Kasumi-1 (cell line): ENCODE data around the gene LGR5.
"Not testable (repeated sequence)": the region's sequence is repeated elsewhere in the genome, so short reads cannot be mapped to it uniquely, and the experiment has no call there.

Experiments
- DNase-seq, 2 experiments: peaks; one replicate each; lab custom pipeline; 2025; lab: John Stamatoyannopoulos, UW

LGR5 gene

GRCh38 chr12:71552728-71553501 lies 113.3 kb downstream of the LGR5 start:
- no peak for DNase-seq

GRCh38 chr12:71555191-71555590 lies 115.6 kb downstream of the LGR5 start:
- no peak for DNase-seq

GRCh38 chr12:71555789-71556188 lies 116.2 kb downstream of the LGR5 start:
- DNase-seq = not testable (repeated sequence)

- DNase-seq = no peak
These were observed 116.8 kb downstream of the LGR5 start for GRCh38 chr12:71556448-71556847.

- no peak for DNase-seq
These were observed 117.3 kb downstream of the LGR5 start for GRCh38 chr12:71556875-71557274.

- no peak for DNase-seq
These were observed 118.8 kb downstream of the LGR5 start for GRCh38 chr12:71558445-71558844.

- no peak for DNase-seq
These were observed 123.3 kb downstream of the LGR5 start for GRCh38 chr12:71562676-71563595.

GRCh38 chr12:71565535-71565934 lies 125.9 kb downstream of the LGR5 start:
- no peak for DNase-seq

GRCh38 chr12:71566655-71567054 lies 127.1 kb downstream of the LGR5 start:
- no peak for DNase-seq

GRCh38 chr12:71567537-71567936 lies 127.9 kb downstream of the LGR5 start:
- no peak for DNase-seq

GRCh38 chr12:71569885-71570284 lies 130.3 kb downstream of the LGR5 start:
- DNase-seq = not testable (repeated sequence)

GRCh38 chr12:71576496-71576895 lies 136.9 kb downstream of the LGR5 start:
- DNase-seq = no peak

- DNase-seq = no peak
These were observed 139.2 kb downstream of the LGR5 start for GRCh38 chr12:71578694-71579258.

- DNase-seq = no peak
These were observed 141.6 kb downstream of the LGR5 start for GRCh38 chr12:71581206-71581605.

GRCh38 chr12:71582925-71583324 lies 143.3 kb downstream of the LGR5 start:
- DNase-seq = no peak

GRCh38 chr12:71584356-71584755 lies 144.8 kb downstream of the LGR5 start:
- no peak for DNase-seq

GRCh38 chr12:71585218-71585617 lies 145.6 kb downstream of the LGR5 start:
- DNase-seq = no peak

GRCh38 chr12:71587012-71587411 lies 147.4 kb downstream of the LGR5 start:
- no peak for DNase-seq

GRCh38 chr12:71589478-71589881 lies 149.9 kb downstream of the LGR5 start:
- no peak for DNase-seq

- no peak for DNase-seq
These were observed 152.0 kb downstream of the LGR5 start for GRCh38 chr12:71591601-71592000.

- no peak for DNase-seq
These were observed 153.2 kb downstream of the LGR5 start for GRCh38 chr12:71592841-71593240.

- no peak for DNase-seq
These were observed 154.8 kb downstream of the LGR5 start for GRCh38 chr12:71594214-71594948.
